Measurements from ENCODE around the gene NUP93. TPM values are rescaled to one million over a fixed set of nuclear protein-coding genes. Genes with fewer than 3 reads are reported as not detected.

The NUP93 gene
- total and polyA plus RNA-seq, 2 donors from 2014 or later = 34.8 to 48.8 TPM

- Histone ChIP-seq H3K4me1 (ENCODE audit: control insufficient read depth in 2 of 3, insufficient read depth in 2 of 3, low read depth in 1 of 3, low read length in 3 of 3) (no peaks in the 10 kb centered on the region), H3K9me3 (ENCODE audit: control insufficient read depth in 2 of 3, insufficient read depth in 1 of 3, low read length in 3 of 3) (no peaks in the 10 kb centered on the region), H3K27ac (ENCODE audit: low read depth in 2 of 2, low read length in 2 of 2) (no peak overlapping the region), H3K9ac (ENCODE audit: low read length in 3 of 3) (no peak overlapping the region), H3K4me3 (ENCODE audit: low read length in 3 of 3) (no peak overlapping the region), H3K27me3 (ENCODE audit: control insufficient read depth, insufficient read depth, low read length) (no peaks in the 10 kb centered on the region), H3K36me3 (ENCODE audit: control insufficient read depth in 2 of 3, insufficient read depth in 3 of 3, low read length in 3 of 3) (peaks cover 0 to 2% (median 0%) of the 10 kb centered on the region in 3 donors)
- TF ChIP-seq, protein P1, sequence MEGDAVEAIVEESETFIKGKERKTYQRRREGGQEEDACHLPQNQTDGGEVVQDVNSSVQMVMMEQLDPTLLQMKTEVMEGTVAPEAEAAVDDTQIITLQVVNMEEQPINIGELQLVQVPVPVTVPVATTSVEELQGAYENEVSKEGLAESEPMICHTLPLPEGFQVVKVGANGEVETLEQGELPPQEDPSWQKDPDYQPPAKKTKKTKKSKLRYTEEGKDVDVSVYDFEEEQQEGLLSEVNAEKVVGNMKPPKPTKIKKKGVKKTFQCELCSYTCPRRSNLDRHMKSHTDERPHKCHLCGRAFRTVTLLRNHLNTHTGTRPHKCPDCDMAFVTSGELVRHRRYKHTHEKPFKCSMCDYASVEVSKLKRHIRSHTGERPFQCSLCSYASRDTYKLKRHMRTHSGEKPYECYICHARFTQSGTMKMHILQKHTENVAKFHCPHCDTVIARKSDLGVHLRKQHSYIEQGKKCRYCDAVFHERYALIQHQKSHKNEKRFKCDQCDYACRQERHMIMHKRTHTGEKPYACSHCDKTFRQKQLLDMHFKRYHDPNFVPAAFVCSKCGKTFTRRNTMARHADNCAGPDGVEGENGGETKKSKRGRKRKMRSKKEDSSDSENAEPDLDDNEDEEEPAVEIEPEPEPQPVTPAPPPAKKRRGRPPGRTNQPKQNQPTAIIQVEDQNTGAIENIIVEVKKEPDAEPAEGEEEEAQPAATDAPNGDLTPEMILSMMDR (IDR thresholded peaks at IDR 0.05; ENCODE audit: borderline replicate concordance, extremely low read depth, insufficient read depth) = no peak
- no peak for FAIRE-seq
- intact Hi-C loops (cut with DNase I) = no loop called here
- DNase-seq = no peak
Observed at GRCh38 chr16:56885446-56886162, 155.7 kb downstream of the NUP93 start.

DNA sequence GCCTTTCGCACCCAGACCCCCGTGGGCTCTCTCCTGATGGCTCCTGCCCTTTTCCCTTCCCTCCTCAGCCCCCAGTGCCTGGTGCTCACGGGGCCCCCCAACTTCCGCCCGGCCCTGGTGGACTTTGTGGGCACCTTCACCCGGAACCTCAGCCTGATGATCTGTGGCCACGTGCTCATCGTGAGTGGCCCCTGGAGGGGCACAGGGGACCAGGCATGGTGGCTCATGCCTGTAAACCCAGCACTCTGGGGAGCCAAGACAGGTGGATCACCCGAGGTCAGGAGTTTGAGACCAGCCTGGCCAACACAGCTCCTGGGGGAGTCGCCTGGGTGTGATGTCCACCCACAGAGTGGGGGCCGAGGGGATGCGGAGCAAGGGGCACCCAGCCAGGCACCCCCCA, 156.4 kb downstream of the NUP93 start:
- FAIRE-seq (no peak), DNase-seq (no peak)
- no peak overlapping the region for H3K27ac ChIP-seq (ENCODE audit: low read depth in 2 of 2, low read length in 2 of 2)
- H3K4me1 ChIP-seq (ENCODE audit: control insufficient read depth in 2 of 3, insufficient read depth in 2 of 3, low read depth in 1 of 3, low read length in 3 of 3) = no peaks in the 10 kb centered on the region
- intact Hi-C loops (cut with DNase I) = no loop called here
- H3K27me3 ChIP-seq (ENCODE audit: control insufficient read depth, insufficient read depth, low read length) = no peaks in the 10 kb centered on the region
- no peak overlapping the region for H3K4me3 ChIP-seq (ENCODE audit: low read length in 3 of 3)
- TF ChIP-seq, protein P1 (IDR thresholded peaks at IDR 0.05; ENCODE audit: borderline replicate concordance, extremely low read depth, insufficient read depth) = no peak
- no peak overlapping the region for H3K9ac ChIP-seq (ENCODE audit: low read length in 3 of 3)
- peaks cover 0 to 2% (median 0%) of the 10 kb centered on the region in 3 donors for H3K36me3 ChIP-seq (ENCODE audit: control insufficient read depth in 2 of 3, insufficient read depth in 3 of 3, low read length in 3 of 3)
- H3K9me3 ChIP-seq (ENCODE audit: control insufficient read depth in 2 of 3, insufficient read depth in 1 of 3, low read length in 3 of 3) = no peaks in the 10 kb centered on the region

DNA sequence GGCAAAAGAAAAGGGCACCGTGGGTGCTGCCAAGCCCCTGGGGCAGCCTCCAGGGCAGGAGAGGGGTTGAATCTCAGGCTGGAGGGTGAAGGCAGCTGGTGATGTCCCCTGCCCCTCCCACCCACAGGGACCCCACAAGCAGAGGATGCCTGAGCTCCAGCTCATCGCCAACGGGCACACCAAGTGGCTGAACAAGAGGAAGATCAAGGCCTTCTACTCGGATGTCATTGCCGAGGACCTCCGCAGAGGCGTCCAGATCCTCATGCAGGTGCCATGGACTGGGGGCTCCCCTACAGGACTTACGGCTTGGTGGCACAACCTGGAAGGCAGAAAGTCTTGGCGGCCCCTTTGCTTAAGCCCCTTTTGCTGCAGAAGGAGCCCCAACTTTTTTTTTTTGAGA, 156.9 kb downstream of the NUP93 start:
- peaks cover 0 to 2% (median 0%) of the 10 kb centered on the region in 3 donors for H3K36me3 ChIP-seq (ENCODE audit: control insufficient read depth in 2 of 3, insufficient read depth in 3 of 3, low read length in 3 of 3)
- no peak for FAIRE-seq
- TF ChIP-seq, protein P1 (IDR thresholded peaks at IDR 0.05; ENCODE audit: borderline replicate concordance, extremely low read depth, insufficient read depth) = no peak
- no peaks in the 10 kb centered on the region for H3K9me3 ChIP-seq (ENCODE audit: control insufficient read depth in 2 of 3, insufficient read depth in 1 of 3, low read length in 3 of 3)
- no peak overlapping the region for H3K4me3 ChIP-seq (ENCODE audit: low read length in 3 of 3)
- no peaks in the 10 kb centered on the region for H3K27me3 ChIP-seq (ENCODE audit: control insufficient read depth, insufficient read depth, low read length)
- no peak overlapping the region for H3K9ac ChIP-seq (ENCODE audit: low read length in 3 of 3)
- H3K4me1 ChIP-seq (ENCODE audit: control insufficient read depth in 2 of 3, insufficient read depth in 2 of 3, low read depth in 1 of 3, low read length in 3 of 3) = no peaks in the 10 kb centered on the region
- H3K27ac ChIP-seq (ENCODE audit: low read depth in 2 of 2, low read length in 2 of 2) = no peak overlapping the region
- intact Hi-C loops (cut with DNase I) = no loop called here
- no peak for DNase-seq
